ENCODE measurements around the gene RNASEH1. TPM values are rescaled to one million over a fixed set of nuclear protein-coding genes. Genes with fewer than 3 reads are reported as not detected.

Gene RNASEH1
- total and polyA plus RNA-seq, 2 of the 8 experiments (the other 6 are each of a cell fraction or from before 2014, with no cell fraction given): 11.7 to 42.7 TPM

- Histone ChIP-seq H3K4ac (replicated peaks; ENCODE audit: insufficient read length, low read depth, low read length) (no peak overlapping the region), H3K4me1 (replicated peaks in 1 of 4; ENCODE audit: control insufficient read depth in 3 of 4, insufficient read depth in 4 of 4, low read length in 3 of 4) (peaks cover 0 to under 1% (median under 1%) of the 10 kb centered on the region in 4 experiments; a peak in 2 of 7 replicates), H3K23ac (ENCODE audit: insufficient read length) (no peak overlapping the region), H2AK5ac (ENCODE audit: low read depth, low read length) (no peak overlapping the region), H3K18ac (ENCODE audit: extremely low read depth, low read length) (no peak overlapping the region), H2BK15ac (ENCODE audit: low read length) (no peak overlapping the region), H4K5ac (ENCODE audit: insufficient read length, low read depth, low read length) (no peak overlapping the region), H2BK20ac (ENCODE audit: low read length) (no peak overlapping the region), H2BK5ac (ENCODE audit: low read depth, low read length) (no peak overlapping the region), H3K9ac (replicated peaks in 1 of 4; ENCODE audit: extremely low read depth in 1 of 4, low read depth in 3 of 4, low read length in 3 of 4) (no peak overlapping the region), H2BK12ac (ENCODE audit: low read depth, low read length) (no peak overlapping the region), H3K27ac (ENCODE audit: low read depth, low read length) (no peak overlapping the region), H3K23me2 (ENCODE audit: low read depth, low read length) (no peaks in the 10 kb centered on the region), H3K79me1 (ENCODE audit: low read depth, low read length) (peaks cover 2% of the 10 kb centered on the region; the same call in 1 of the 2 replicates), H4K8ac (ENCODE audit: extremely low read depth, insufficient read depth, low read length) (peak overlapping the region; percentile 15; the same call in 1 of the 2 replicates), H2AFZ (ENCODE audit: low read length) (no peak overlapping the region), H4K91ac (replicated peaks; ENCODE audit: insufficient read length, low read length) (no peak overlapping the region), H3K14ac (ENCODE audit: insufficient read length) (no peak overlapping the region), H3K56ac (replicated peaks; ENCODE audit: insufficient read length, low read depth, low read length) (no peak overlapping the region), H3K4me2 (ENCODE audit: insufficient read depth in 1 of 2, low read depth in 2 of 2, low read length in 2 of 2) (no peak overlapping the region), H3K4me3 (ENCODE audit: extremely low read depth in 1 of 4, insufficient read depth in 2 of 4, low read depth in 3 of 4, low read length in 4 of 4) (no peak overlapping the region), H3K79me2 (ENCODE audit: control insufficient read depth in 1 of 2, insufficient read depth in 2 of 2, low read length in 2 of 2) (peaks cover 0 to 48% of the 10 kb centered on the region in 2 experiments; a peak in 3 of 4 replicates), H3K27me3 (replicated peaks in 1 of 4; ENCODE audit: control insufficient read depth in 3 of 4, extremely low read depth in 1 of 4, insufficient read depth in 3 of 4, low read length in 3 of 4) (no peaks in the 10 kb centered on the region), H3K36me3 (ENCODE audit: control insufficient read depth in 2 of 4, insufficient read depth in 4 of 4, low read length in 3 of 4) (peaks cover 38 to 81% (median 63%) of the 10 kb centered on the region in 4 experiments), H3K9me3 (ENCODE audit: insufficient read depth in 2 of 2, low read depth in 1 of 2, low read length in 1 of 2) (no peaks in the 10 kb centered on the region), H4K20me1 (replicated peaks in 1 of 2; ENCODE audit: control insufficient read depth in 1 of 2, insufficient read depth in 2 of 2, low read length in 2 of 2) (peaks cover 30% of the 10 kb centered on the region in 2 experiments), H2BK120ac (replicated peaks; ENCODE audit: low read depth, low read length) (no peak overlapping the region)
- CTCF ChIA-PET (ENCODE audit: partially characterized antibody): interaction anchor here (1.0 kb wide), 1 partner anchor 47 kb away, joined by 3 read pairs; no protein-coding TSS in a partner anchor
- FAIRE-seq (no peak), DNase-seq (ENCODE audit: low read depth in 1 of 2, low spot score in 2 of 2) (no peak)
- POLR2A ChIA-PET (ENCODE audit: partially characterized antibody): interaction anchor here (0.6 to 17.0 kb wide), 13 partner anchors 11 to 126 kb away, joined by 3 to 373 read pairs (median 3); partner anchors contain the start of genes COLEC11 and RNASEH1
- 84% methylated on average over 13 of the region's 13 CpGs; no CpG with 5 or more reads in 1 of the 2 experiments for WGBS, 2 experiments (ENCODE audit: extremely low coverage in 1 of 2, insufficient coverage in 1 of 2, insufficient read length in 1 of 2, insufficient replicate concordance in 2 of 2, low coverage in 1 of 2, low lambda C conversion rate in 2 of 2, missing lambda C conversion rate in 1 of 2)
- TF ChIP-seq POLR2AphosphoS5 (IDR thresholded peaks at IDR 0.05; ENCODE audit: low read depth, low read length) (peak; percentile 6), RFX5 (IDR thresholded peaks at IDR 0.05; ENCODE audit: borderline replicate concordance, low read depth, low read length) (no peak), POLR2A (IDR thresholded peaks at IDR 0.05; ENCODE audit: control extremely low read depth in 1 of 2, low read depth in 2 of 2, low read length in 2 of 2) (peak; percentile 27 to 76)
These were observed 23.5 kb upstream of the RNASEH1 start for GRCh38 chr2:3581367-3582262.

Data from H1 (cell line).